ENCODE data around the gene GPLD1. TPM values are rescaled to one million over a fixed set of nuclear protein-coding genes. Genes with fewer than 3 reads are reported as not detected.

The GPLD1 gene
- total RNA-seq, 4 donors from 2014 or later = 2.7 to 3.6 (median 3.0) TPM

- peaks cover 0 to 69% (median 7%) of the 10 kb centered on the region in 3 donors for H3K36me3 ChIP-seq
- 85 to 92% methylated on average over 5 of the region's 5 CpGs for WGBS, 2 donors
- H3K9me3 ChIP-seq = no peaks in the 10 kb centered on the region
- no peak for DNase-seq (ENCODE audit: low spot score in 2 of 2)
- TF ChIP-seq POLR2A (IDR thresholded peaks at IDR 0.05) = no peak
- TF ChIP-seq CTCF (IDR thresholded peaks at IDR 0.05) = no peak
- TF ChIP-seq EP300 (IDR thresholded peaks at IDR 0.05) = no peak
- H3K27ac ChIP-seq = no peak overlapping the region
- no peaks in the 10 kb centered on the region for H3K27me3 ChIP-seq
- no peaks in the 10 kb centered on the region for H3K4me1 ChIP-seq
- H3K4me3 ChIP-seq = no peak overlapping the region
Measured at GRCh38 chr6:24534329-24534728, 45.0 kb upstream of the GPLD1 start.

- DNase-seq (ENCODE audit: low spot score in 2 of 2) = no peak
- H3K9me3 ChIP-seq = no peaks in the 10 kb centered on the region
- H3K27ac ChIP-seq = no peak overlapping the region
- H3K27me3 ChIP-seq = no peaks in the 10 kb centered on the region
- H3K4me3 ChIP-seq = no peak overlapping the region
- TF ChIP-seq POLR2A (IDR thresholded peaks at IDR 0.05) (no peak), EP300 (IDR thresholded peaks at IDR 0.05) (no peak), CTCF (IDR thresholded peaks at IDR 0.05) (no peak)
- H3K4me1 ChIP-seq = no peaks in the 10 kb centered on the region
- WGBS, 2 donors = 76 to 80% methylated on average over 1 of the region's 1 CpG
- peaks cover 0 to 59% (median 7%) of the 10 kb centered on the region in 3 donors for H3K36me3 ChIP-seq
Measured at GRCh38 chr6:24529985-24530384, 40.6 kb upstream of the GPLD1 start.

- Histone ChIP-seq H3K27ac (no peak overlapping the region), H3K27me3 (no peaks in the 10 kb centered on the region), H3K4me1 (no peaks in the 10 kb centered on the region), H3K36me3 (peaks cover 0 to 46% (median 0%) of the 10 kb centered on the region in 3 donors), H3K9me3 (no peaks in the 10 kb centered on the region), H3K4me3 (no peak overlapping the region)
- DNase-seq (ENCODE audit: low spot score in 2 of 2) = no peak
- TF ChIP-seq POLR2A (IDR thresholded peaks at IDR 0.05) (no peak), CTCF (IDR thresholded peaks at IDR 0.05) (peak in 1 of 5 experiments; percentile 13)
- WGBS, 2 donors = 53 to 57% methylated on average over 5 of the region's 5 CpGs
Measured at GRCh38 chr6:24524805-24525204, 35.4 kb upstream of the GPLD1 start.

- no peaks in the 10 kb centered on the region for H3K4me1 ChIP-seq
- H3K27me3 ChIP-seq = no peaks in the 10 kb centered on the region
- no peaks in the 10 kb centered on the region for H3K9me3 ChIP-seq
- peaks cover 0 to 48% (median 0%) of the 10 kb centered on the region in 3 donors for H3K36me3 ChIP-seq
- no peak overlapping the region for H3K27ac ChIP-seq
- WGBS, 2 donors = 75 to 81% methylated on average over 3 of the region's 3 CpGs
- no peak overlapping the region for H3K4me3 ChIP-seq
- no peak for DNase-seq (ENCODE audit: low spot score in 2 of 2)
- TF ChIP-seq POLR2A (IDR thresholded peaks at IDR 0.05) = no peak
- no peak for TF ChIP-seq EP300 (IDR thresholded peaks at IDR 0.05)
- no peak for TF ChIP-seq CTCF (IDR thresholded peaks at IDR 0.05)
Measured at GRCh38 chr6:24524329-24524728, 35.0 kb upstream of the GPLD1 start.

GRCh38 chr6:24522228-24523176 is 33.1 kb upstream of the GPLD1 start:
- DNase-seq (ENCODE audit: low spot score in 2 of 2) = no peak
- Histone ChIP-seq H3K9me3 (no peaks in the 10 kb centered on the region), H3K4me1 (no peaks in the 10 kb centered on the region), H3K36me3 (peaks cover 0 to 52% (median 0%) of the 10 kb centered on the region in 3 donors), H3K27me3 (no peaks in the 10 kb centered on the region), H3K27ac (no peak overlapping the region), H3K4me3 (no peak overlapping the region)
- TF ChIP-seq CTCF (IDR thresholded peaks at IDR 0.05) (no peak), EP300 (IDR thresholded peaks at IDR 0.05) (no peak), POLR2A (IDR thresholded peaks at IDR 0.05) (no peak)
- 76 to 80% methylated on average over 13 of the region's 13 CpGs for WGBS, 2 donors
